ENCODE data around the gene CTNND2. TPM values are rescaled to one million over a fixed set of nuclear protein-coding genes. Genes with fewer than 3 reads are reported as not detected.

CTNND2 gene
- total RNA-seq, 6 donors from 2014 or later = 1.1 to 12.4 (median 3.2) TPM

DNA sequence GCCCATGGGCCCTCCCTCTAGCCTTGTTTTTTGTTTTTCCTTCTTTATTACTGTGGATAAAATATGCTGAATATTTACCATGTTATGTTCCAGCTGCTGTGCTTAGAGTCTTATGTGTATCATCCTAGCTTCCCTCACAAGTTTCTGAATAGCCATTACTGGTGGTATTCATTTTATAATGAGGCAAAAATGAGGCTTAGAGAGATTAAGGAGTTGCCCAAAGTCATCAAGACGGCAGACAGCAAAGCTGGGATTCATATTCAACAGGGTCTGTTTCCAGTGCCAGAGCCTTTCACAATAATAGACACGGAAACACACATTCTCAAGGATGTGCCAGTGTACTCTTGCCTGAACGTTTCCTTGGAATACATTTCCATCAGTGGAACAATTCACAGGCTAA, 258.1 kb downstream of the CTNND2 start:
- no peak overlapping the region for H3K27ac ChIP-seq
- no peak for TF ChIP-seq EP300 (IDR thresholded peaks at IDR 0.05)
- no peak for TF ChIP-seq POLR2AphosphoS5 (IDR thresholded peaks at IDR 0.05)
- no peak for TF ChIP-seq POLR2A (IDR thresholded peaks at IDR 0.05)
- TF ChIP-seq, protein P1, sequence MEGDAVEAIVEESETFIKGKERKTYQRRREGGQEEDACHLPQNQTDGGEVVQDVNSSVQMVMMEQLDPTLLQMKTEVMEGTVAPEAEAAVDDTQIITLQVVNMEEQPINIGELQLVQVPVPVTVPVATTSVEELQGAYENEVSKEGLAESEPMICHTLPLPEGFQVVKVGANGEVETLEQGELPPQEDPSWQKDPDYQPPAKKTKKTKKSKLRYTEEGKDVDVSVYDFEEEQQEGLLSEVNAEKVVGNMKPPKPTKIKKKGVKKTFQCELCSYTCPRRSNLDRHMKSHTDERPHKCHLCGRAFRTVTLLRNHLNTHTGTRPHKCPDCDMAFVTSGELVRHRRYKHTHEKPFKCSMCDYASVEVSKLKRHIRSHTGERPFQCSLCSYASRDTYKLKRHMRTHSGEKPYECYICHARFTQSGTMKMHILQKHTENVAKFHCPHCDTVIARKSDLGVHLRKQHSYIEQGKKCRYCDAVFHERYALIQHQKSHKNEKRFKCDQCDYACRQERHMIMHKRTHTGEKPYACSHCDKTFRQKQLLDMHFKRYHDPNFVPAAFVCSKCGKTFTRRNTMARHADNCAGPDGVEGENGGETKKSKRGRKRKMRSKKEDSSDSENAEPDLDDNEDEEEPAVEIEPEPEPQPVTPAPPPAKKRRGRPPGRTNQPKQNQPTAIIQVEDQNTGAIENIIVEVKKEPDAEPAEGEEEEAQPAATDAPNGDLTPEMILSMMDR (IDR thresholded peaks at IDR 0.05) = no peak
- no peaks in the 10 kb centered on the region for H3K4me1 ChIP-seq
- H3K36me3 ChIP-seq = no peaks in the 10 kb centered on the region
- DNase-seq (no peak), ATAC-seq (ENCODE audit: low FRiP score in 2 of 2) (no peak)
- 42 to 50% methylated on average over 3 of the region's 3 CpGs for whole genome bisulfite sequencing, 2 donors
- no peaks in the 10 kb centered on the region for H3K27me3 ChIP-seq
- H3K4me3 ChIP-seq = no peak overlapping the region
- H3K9me3 ChIP-seq = peaks cover 0 to 7% (median 1%) of the 10 kb centered on the region in 4 donors

- H3K27me3 ChIP-seq = no peaks in the 10 kb centered on the region
- no peak overlapping the region for H3K4me3 ChIP-seq
- WGBS, 2 donors = 31 to 46% methylated on average over 3 of the region's 3 CpGs
- H3K9me3 ChIP-seq = no peaks in the 10 kb centered on the region
- H3K36me3 ChIP-seq = no peaks in the 10 kb centered on the region
- DNase-seq (no peak), ATAC-seq (ENCODE audit: low FRiP score in 2 of 2) (no peak)
- TF ChIP-seq EP300 (IDR thresholded peaks at IDR 0.05) = no peak
- TF ChIP-seq POLR2A (IDR thresholded peaks at IDR 0.05) = no peak
- no peak for TF ChIP-seq POLR2AphosphoS5 (IDR thresholded peaks at IDR 0.05)
- TF ChIP-seq, protein P1 (IDR thresholded peaks at IDR 0.05) = no peak
- H3K4me1 ChIP-seq = no peaks in the 10 kb centered on the region
- no peak overlapping the region for H3K27ac ChIP-seq
Observed at GRCh38 chr5:11642438-11642837, 261.8 kb downstream of the CTNND2 start.

GRCh38 chr5:11640158-11640873, 263.9 kb downstream of the CTNND2 start:
- WGBS, 2 donors = 90 to 93% methylated on average over 4 of the region's 4 CpGs
- Histone ChIP-seq H3K4me1 (no peaks in the 10 kb centered on the region), H3K4me3 (no peak overlapping the region), H3K27me3 (no peaks in the 10 kb centered on the region), H3K36me3 (no peaks in the 10 kb centered on the region), H3K27ac (no peak overlapping the region), H3K9me3 (no peaks in the 10 kb centered on the region)
- no peak for ATAC-seq (ENCODE audit: low FRiP score in 2 of 2)
- TF ChIP-seq POLR2A (IDR thresholded peaks at IDR 0.05) (no peak), POLR2AphosphoS5 (IDR thresholded peaks at IDR 0.05) (no peak), EP300 (IDR thresholded peaks at IDR 0.05) (no peak)
- TF ChIP-seq, protein P1 (IDR thresholded peaks at IDR 0.05) = no peak
- no peak for DNase-seq

- Histone ChIP-seq H3K36me3 (no peaks in the 10 kb centered on the region), H3K27me3 (no peaks in the 10 kb centered on the region), H3K27ac (no peak overlapping the region), H3K4me3 (no peak overlapping the region), H3K9me3 (no peaks in the 10 kb centered on the region), H3K4me1 (no peaks in the 10 kb centered on the region)
- ATAC-seq (ENCODE audit: low FRiP score in 2 of 2) (no peak), DNase-seq (no peak)
- WGBS, 2 donors = 83 to 86% methylated on average over 4 of the region's 4 CpGs
- TF ChIP-seq POLR2A (IDR thresholded peaks at IDR 0.05) (no peak), EP300 (IDR thresholded peaks at IDR 0.05) (no peak), POLR2AphosphoS5 (IDR thresholded peaks at IDR 0.05) (no peak)
- TF ChIP-seq, protein P1 (IDR thresholded peaks at IDR 0.05) = no peak
Observed at GRCh38 chr5:11622785-11623184, 281.5 kb downstream of the CTNND2 start.

DNA sequence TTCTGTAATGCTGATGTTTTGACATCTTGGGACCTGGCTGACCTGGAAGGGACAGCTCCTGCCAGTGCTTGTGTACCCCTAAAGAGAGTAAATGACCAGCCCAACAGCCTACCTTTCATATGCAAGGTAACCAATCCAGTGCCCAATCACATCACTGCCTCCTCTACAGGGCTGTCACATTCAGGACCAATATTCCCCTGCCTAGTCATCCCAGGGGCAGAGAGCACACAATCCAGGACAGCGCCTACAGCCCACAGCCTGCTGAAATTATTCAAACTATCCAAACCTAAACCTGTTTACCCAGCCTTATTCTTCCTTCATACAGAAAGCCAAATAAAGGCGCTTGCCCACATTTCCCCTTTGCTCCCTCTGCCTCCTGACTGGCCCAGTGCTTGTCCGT, 284.1 kb downstream of the CTNND2 start:
- Histone ChIP-seq H3K27me3 (no peaks in the 10 kb centered on the region), H3K4me3 (no peak overlapping the region), H3K27ac (no peak overlapping the region), H3K9me3 (no peaks in the 10 kb centered on the region), H3K4me1 (no peaks in the 10 kb centered on the region), H3K36me3 (no peaks in the 10 kb centered on the region)
- TF ChIP-seq POLR2AphosphoS5 (IDR thresholded peaks at IDR 0.05) = no peak
- TF ChIP-seq, protein P1 (IDR thresholded peaks at IDR 0.05) = no peak
- ATAC-seq (ENCODE audit: low FRiP score in 2 of 2) = no peak
- DNase-seq = no peak
- WGBS, 2 donors = 77 to 93% methylated on average over 3 of the region's 3 CpGs
